ENCODE results near the gene IP6K3. TPM values are rescaled to one million over a fixed set of nuclear protein-coding genes. Genes with fewer than 3 reads are reported as not detected.

Gene IP6K3
- polyA plus RNA-seq, 1 donor (not counting 4 experiments of a cell fraction or from before 2014, with no cell fraction given) = not detected

DNA sequence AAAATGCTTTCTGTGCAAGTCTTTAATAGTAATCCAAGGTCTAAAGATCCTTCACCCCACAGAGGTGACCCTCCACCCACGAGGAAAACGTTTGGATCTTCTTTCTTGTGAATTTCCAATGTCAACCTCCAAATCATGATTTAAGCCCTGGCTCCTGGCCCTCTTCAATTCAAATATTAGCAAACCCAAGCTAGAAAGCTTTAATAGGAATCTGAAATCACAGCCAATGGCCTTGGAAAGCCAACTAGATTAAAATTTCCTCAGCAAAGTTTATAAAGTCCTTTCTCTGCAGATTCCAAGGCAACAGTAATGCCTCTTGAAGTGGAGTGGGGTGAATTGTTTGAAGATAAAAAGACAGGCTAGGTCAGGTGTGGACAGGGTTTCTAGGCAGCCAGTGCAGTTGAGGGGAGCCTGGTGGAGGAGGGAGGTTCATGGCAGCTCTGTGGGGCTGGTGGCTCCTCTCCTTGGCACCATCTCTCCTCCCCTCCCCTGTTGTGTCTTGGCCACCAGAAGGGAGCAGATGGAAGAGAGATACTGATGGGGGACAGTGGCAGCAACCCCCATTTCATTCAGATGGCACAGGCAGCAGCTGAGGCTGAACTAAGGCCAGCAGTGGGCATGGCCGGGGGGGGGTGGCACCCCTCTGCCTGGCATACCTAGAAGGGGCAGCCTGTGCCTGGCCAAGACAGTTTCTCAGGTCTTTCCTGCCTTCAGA, 23.2 kb downstream of the IP6K3 start:
- Histone ChIP-seq H3K27me3 (ENCODE audit: control insufficient read depth, extremely low read depth, insufficient read depth, low read length) (peaks cover 29% of the 10 kb centered on the region), H3K9me1 (ENCODE audit: control insufficient read depth, extremely low read depth, insufficient read depth, low read length) (no peaks in the 10 kb centered on the region), H3K79me2 (ENCODE audit: control insufficient read depth, insufficient read depth, low read length) (no peaks in the 10 kb centered on the region), H4K20me1 (ENCODE audit: control insufficient read depth, extremely low read depth, insufficient read depth, low read length) (no peaks in the 10 kb centered on the region), H3K9ac (ENCODE audit: control insufficient read depth, extremely low read depth, insufficient read depth, low read length) (no peak overlapping the region), H3K9me3 (ENCODE audit: control insufficient read depth, low read depth, low read length) (no peaks in the 10 kb centered on the region), H2AFZ (ENCODE audit: control insufficient read depth, low read length) (no peak overlapping the region), H3K36me3 (ENCODE audit: control insufficient read depth in 2 of 2, extremely low read depth in 1 of 2, insufficient read depth in 2 of 2, low read length in 2 of 2) (no peaks in the 10 kb centered on the region), H3K4me1 (ENCODE audit: control insufficient read depth, extremely low read depth, insufficient read depth, low read length) (peaks cover 10% of the 10 kb centered on the region), H3K27ac (ENCODE audit: control insufficient read depth, insufficient read depth, low read length) (no peak overlapping the region), H3K4me3 (ENCODE audit: control insufficient read depth in 2 of 3, extremely low read depth in 1 of 3, insufficient read depth in 2 of 3, low read depth in 1 of 3, low read length in 3 of 3) (no peak overlapping the region), H3K4me2 (ENCODE audit: control insufficient read depth, extremely low read depth, insufficient read depth, low read depth, low read length) (no peak overlapping the region)
- no peak for TF ChIP-seq EZH2 (IDR thresholded peaks at IDR 0.05; ENCODE audit: low read length)
- TF ChIP-seq, protein P1, sequence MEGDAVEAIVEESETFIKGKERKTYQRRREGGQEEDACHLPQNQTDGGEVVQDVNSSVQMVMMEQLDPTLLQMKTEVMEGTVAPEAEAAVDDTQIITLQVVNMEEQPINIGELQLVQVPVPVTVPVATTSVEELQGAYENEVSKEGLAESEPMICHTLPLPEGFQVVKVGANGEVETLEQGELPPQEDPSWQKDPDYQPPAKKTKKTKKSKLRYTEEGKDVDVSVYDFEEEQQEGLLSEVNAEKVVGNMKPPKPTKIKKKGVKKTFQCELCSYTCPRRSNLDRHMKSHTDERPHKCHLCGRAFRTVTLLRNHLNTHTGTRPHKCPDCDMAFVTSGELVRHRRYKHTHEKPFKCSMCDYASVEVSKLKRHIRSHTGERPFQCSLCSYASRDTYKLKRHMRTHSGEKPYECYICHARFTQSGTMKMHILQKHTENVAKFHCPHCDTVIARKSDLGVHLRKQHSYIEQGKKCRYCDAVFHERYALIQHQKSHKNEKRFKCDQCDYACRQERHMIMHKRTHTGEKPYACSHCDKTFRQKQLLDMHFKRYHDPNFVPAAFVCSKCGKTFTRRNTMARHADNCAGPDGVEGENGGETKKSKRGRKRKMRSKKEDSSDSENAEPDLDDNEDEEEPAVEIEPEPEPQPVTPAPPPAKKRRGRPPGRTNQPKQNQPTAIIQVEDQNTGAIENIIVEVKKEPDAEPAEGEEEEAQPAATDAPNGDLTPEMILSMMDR (optimal IDR thresholded peaks at IDR 0.05 in 1 of 3, IDR thresholded peaks at IDR 0.05 in 1 of 3, conservative IDR thresholded peaks at IDR 0.05 in 1 of 3; ENCODE audit: extremely low read depth in 1 of 3, insufficient read depth in 2 of 3, low read length in 3 of 3) = no peak
- FAIRE-seq = no peak
- DNase-seq (ENCODE audit: low read depth, low spot score) = no peak
- dilution Hi-C loops (cut with MboI; ENCODE audit: extremely low pct_ligation_motif_present, low sequenced_read_pairs) = no loop called here

DNA sequence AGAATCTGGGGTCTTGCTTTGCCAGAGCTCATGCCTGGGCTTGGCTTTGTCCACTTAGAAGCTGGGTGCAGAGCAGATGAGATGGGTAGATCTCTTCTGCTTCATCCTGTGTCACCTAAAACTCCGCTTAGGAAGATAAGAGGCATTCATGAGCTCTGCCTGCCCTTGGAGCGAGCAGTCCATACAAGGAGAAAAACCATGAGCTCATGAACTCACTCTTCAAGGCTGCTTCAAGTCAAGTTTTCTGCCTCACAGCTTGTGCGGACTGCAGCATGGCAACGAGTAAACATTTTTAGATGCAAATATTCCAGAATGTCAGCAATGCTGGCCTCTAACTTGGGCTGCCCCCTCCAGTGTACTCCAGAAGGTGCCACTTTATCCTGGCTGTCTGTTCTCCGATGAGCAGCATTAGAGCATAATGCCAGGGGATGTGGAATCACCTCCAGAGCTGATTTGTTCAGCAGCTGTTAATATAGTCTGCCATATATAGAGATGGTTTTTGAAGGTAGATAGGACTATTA, 24.5 kb downstream of the IP6K3 start:
- H3K9me3 ChIP-seq (ENCODE audit: control insufficient read depth, low read depth, low read length) = no peaks in the 10 kb centered on the region
- no peak overlapping the region for H2AFZ ChIP-seq (ENCODE audit: control insufficient read depth, low read length)
- H3K79me2 ChIP-seq (ENCODE audit: control insufficient read depth, insufficient read depth, low read length) = no peaks in the 10 kb centered on the region
- no peaks in the 10 kb centered on the region for H3K36me3 ChIP-seq (ENCODE audit: control insufficient read depth in 2 of 2, extremely low read depth in 1 of 2, insufficient read depth in 2 of 2, low read length in 2 of 2)
- no peaks in the 10 kb centered on the region for H4K20me1 ChIP-seq (ENCODE audit: control insufficient read depth, extremely low read depth, insufficient read depth, low read length)
- no peak overlapping the region for H3K9ac ChIP-seq (ENCODE audit: control insufficient read depth, extremely low read depth, insufficient read depth, low read length)
- dilution Hi-C loops (cut with MboI; ENCODE audit: extremely low pct_ligation_motif_present, low sequenced_read_pairs) = no loop called here
- no peak overlapping the region for H3K4me3 ChIP-seq (ENCODE audit: control insufficient read depth in 2 of 3, extremely low read depth in 1 of 3, insufficient read depth in 2 of 3, low read depth in 1 of 3, low read length in 3 of 3)
- no peak overlapping the region for H3K4me2 ChIP-seq (ENCODE audit: control insufficient read depth, extremely low read depth, insufficient read depth, low read depth, low read length)
- no peak overlapping the region for H3K27ac ChIP-seq (ENCODE audit: control insufficient read depth, insufficient read depth, low read length)
- DNase-seq (ENCODE audit: low read depth, low spot score) (no peak), FAIRE-seq (no peak)
- peaks cover 24% of the 10 kb centered on the region for H3K4me1 ChIP-seq (ENCODE audit: control insufficient read depth, extremely low read depth, insufficient read depth, low read length)
- no peak for TF ChIP-seq EZH2 (IDR thresholded peaks at IDR 0.05; ENCODE audit: low read length)
- TF ChIP-seq, protein P1 (optimal IDR thresholded peaks at IDR 0.05 in 1 of 3, IDR thresholded peaks at IDR 0.05 in 1 of 3, conservative IDR thresholded peaks at IDR 0.05 in 1 of 3; ENCODE audit: extremely low read depth in 1 of 3, insufficient read depth in 2 of 3, low read length in 3 of 3) = no peak
- no peaks in the 10 kb centered on the region for H3K9me1 ChIP-seq (ENCODE audit: control insufficient read depth, extremely low read depth, insufficient read depth, low read length)
- H3K27me3 ChIP-seq (ENCODE audit: control insufficient read depth, extremely low read depth, insufficient read depth, low read length) = peaks cover 16% of the 10 kb centered on the region

Data from keratinocyte (primary cell).